HG03575 (cell line): Measurements from ENCODE around the gene LMAN1L.

Experiments
- ATAC-seq: cut with Tn5 transposase; IDR thresholded peaks from one replicate; pipeline ENCODE4 v1.9.1; 2021; ENCODE audit not compliant: unreplicated experiment, insufficient number of reproducible peaks, low FRiP score; ENCODE audit errors: extremely low read depth

Gene LMAN1L

DNA sequence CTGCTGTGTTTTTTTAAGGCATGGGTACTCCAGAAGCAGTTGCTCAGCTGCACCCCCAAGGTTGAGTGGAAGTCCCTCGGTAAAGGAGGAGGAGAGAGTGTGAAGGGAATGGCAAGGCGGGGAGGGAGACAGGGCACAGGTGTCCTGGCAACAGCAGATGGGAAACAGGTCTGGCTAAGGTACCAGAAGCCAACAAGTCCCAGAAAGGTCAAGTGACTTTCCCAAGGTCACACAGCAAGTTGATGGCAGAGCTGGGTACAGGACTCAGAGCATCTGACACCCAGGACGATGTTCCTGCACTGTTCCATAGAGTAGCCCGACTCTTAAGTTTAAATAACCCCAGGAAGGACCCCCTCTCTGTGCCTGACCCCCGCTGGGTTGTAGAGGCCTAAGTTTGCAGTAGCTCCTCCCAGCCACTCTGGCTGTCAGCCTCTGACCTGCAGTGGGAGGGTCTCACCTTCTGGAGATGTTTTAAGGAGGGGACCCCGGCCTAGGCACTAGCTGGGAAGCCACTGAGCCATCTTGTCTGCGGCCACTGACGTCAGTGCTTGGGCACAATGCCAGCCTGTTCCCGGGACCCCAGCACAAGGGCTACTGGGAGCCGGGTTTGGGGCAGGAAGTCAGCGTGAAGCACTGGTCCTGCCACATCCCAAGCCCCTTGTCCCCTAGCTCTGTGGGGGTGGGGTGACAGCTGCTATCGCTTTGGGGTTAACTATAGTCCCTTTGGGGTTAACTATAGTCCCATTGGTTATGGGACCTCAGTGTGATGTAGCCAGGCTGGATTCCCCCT lies 20.2 kb upstream of the LMAN1L start:
- ATAC-seq: no peak

DNA sequence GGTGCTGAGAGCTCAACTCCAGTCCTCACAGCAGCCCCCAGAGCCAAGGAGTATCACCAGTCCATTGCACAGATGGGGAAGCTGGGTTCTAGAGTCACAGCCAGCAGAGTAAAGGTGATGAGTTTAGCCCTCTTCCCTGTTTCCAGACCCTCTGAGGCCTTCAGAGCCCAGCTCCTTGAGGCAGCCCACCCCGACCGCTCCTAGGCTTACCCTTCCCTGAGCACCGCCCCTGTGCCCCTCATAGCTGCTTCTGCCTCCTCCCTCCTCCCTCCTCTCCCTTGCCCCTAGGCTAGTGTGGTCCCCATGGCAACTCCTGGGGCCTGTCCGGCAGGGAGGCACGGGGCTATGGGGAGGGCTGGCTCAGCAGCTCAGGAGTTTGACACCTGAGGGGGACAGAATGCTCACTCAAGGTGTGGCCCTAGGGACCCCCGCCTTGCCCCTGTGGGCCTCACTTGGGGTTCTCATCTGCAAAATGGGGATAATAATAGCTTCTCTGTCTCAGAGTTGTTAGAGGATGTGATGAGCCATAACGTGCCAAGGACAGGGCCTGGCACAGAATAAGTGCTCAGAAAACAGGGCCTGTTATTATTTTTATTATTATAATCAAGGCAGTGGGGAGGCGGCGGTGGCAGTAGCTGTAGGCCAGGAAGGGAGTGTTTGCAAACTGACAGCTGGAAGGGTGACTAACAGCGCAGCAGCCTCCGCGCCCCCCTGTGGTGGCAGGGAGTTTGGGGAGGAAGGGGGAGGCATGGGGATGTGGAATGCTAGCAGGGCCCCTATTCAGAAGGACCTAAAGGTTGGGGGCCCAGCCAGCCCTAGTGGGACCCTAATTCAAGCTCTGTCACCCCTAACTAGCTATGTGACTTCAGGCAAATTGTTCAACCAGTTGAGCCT lies 19.3 kb upstream of the LMAN1L start:
- no peak for ATAC-seq

DNA sequence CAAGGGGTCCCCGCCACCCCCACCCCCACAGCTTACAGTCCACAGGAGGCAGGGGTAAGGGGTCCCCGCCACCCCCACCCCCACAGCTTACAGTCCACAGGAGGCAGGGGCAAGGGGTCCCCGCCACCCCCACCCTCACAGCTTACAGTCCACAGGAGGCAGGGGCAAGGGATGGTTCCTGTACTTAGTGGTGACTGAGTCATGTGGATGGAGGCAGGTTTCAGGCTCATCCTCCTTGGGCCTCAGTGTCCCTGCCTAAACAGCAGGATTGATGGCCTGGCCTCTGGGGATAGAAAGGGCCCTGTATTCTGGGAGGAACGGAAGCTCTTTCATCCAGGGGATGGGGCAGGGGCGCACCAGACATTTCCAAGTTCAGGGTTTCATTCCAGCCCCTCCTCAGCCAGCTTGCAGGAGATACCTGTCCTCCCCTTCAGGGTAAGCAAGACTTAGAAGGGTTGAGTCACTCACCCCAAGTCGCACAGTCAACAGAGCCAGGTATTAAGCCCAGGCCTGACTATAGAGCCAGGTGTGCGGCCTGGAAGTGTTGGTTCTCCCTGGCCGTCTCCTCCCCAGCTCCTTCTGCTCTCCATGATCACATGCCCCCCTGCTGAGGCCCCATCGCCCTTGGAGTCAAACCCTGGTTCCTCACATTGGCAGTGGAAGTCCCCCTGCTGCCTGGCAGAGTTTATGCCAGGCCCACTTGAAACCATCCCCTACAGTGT lies 18.2 kb upstream of the LMAN1L start:
- ATAC-seq: no peak

GRCh38 chr15:74794970-74795349 lies 17.7 kb upstream of the LMAN1L start:
- no peak for ATAC-seq

GRCh38 chr15:74795966-74796625 lies 16.5 kb upstream of the LMAN1L start:
- no peak for ATAC-seq

DNA sequence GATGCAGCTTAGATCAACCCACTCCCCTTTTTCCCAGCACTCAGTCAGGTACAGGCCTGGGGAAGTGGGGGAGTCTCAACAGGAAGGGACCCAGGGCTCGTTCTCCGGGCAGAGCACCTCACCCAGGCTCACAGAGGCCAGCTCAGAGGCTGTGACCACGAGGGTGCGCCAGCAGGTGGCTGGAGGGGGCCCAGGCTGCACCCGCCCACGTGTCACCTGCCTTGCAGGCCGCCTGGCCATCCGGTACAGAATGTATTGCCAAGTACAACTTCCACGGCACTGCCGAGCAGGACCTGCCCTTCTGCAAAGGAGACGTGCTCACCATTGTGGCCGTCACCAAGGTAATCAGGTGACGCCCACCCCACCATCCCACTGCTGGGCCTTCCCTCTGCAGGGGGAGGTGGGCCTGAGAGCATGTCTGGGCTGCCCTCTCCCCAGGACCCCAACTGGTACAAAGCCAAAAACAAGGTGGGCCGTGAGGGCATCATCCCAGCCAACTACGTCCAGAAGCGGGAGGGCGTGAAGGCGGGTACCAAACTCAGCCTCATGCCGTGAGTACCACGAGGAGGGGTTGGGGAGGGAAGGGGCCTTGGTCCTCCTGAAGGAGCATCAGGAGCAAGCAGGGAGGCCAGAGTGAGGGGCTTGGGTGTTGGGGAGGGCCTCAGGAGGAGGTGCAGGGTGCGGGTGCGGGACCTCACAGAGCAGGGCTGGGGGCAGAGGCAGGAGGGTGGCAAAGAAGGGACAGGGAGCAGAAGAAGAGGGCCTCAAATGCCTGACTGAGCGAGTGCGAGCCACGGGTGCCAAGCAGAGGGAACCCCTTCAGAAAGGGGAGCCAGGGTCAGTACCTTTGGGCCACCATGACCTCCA lies 14.0 kb upstream of the LMAN1L start:
- ATAC-seq: no peak

GRCh38 chr15:74799255-74799855 lies 13.3 kb upstream of the LMAN1L start:
- ATAC-seq: no peak

- no peak for ATAC-seq
Observed at GRCh38 chr15:74799856-74800558, 12.6 kb upstream of the LMAN1L start.

- no peak for ATAC-seq
Observed at GRCh38 chr15:74800559-74801094, 12.0 kb upstream of the LMAN1L start.

- ATAC-seq: no peak
Observed at GRCh38 chr15:74801311-74801997, 11.2 kb upstream of the LMAN1L start.

- ATAC-seq: no peak
Observed at GRCh38 chr15:74802290-74802689, 10.3 kb upstream of the LMAN1L start.

- ATAC-seq: no peak
Observed at GRCh38 chr15:74802862-74803447, 9.7 kb upstream of the LMAN1L start.

DNA sequence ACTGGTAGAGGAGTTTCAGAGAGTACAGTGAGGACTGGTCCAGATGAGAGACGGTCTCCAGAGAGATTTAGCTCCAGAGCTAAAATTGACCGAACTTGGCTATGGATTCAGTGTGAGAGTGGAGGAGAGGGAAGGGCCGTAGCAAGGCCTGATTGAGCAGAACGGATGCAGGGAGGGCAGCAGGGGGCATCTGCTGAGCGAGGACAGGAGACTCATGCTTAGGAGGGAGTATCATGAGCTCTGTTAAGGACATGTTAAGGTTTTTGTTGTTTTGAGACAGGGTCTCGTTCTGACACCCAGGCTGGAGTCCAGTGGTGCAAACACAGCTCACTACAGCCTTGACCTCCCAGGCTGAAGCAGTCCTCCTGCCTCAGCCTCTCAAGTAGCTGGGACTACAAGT lies 7.7 kb upstream of the LMAN1L start:
- no peak for ATAC-seq

- no peak for ATAC-seq
Observed at GRCh38 chr15:74807282-74807681, 5.4 kb upstream of the LMAN1L start.

- ATAC-seq: no peak
Observed at GRCh38 chr15:74808078-74808839, 4.4 kb upstream of the LMAN1L start.

DNA sequence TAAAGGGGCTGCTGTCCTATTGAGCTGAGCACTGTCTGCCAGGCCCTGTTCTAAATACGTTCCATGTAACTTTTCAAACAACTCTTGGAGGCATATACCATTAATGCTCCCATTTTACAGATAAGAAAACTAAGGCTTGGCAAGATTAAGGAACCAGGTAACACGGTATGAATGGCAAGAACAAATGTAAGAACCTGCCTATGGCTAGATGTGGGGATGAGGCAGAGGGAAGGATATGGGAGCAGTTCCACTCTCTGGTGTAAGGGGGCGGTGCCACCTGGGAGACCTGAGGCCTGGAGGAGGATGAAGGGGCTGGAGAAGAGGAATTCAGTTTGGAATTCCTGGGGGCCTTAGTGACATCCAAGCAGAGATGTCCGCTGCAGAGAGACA lies 3.8 kb upstream of the LMAN1L start:
- no peak for ATAC-seq
